CD14-positive monocyte (primary cell): Measurements from ENCODE around the gene TRPM2. TPM values are rescaled to one million over a fixed set of nuclear protein-coding genes. Genes with fewer than 3 reads are reported as not detected.

ENCODE experiments used
- DNase-seq, 3 donors: peaks; one replicate each; pipeline ENCODE4 v3.0.0-alpha.2; 2011 to 2022
- H2AFZ ChIP-seq: 2 replicates; pipeline ENCODE4 v1.6.0; 2012; ENCODE audit warnings: mild to moderate bottlenecking, low read depth, low read length, inconsistent platforms; ENCODE audit not compliant: insufficient read depth, poor library complexity, severe bottlenecking
- H3K27ac ChIP-seq, 2 donors: 1 replicate in 1 of 2; 2 replicates in 1 of 2; pipeline ENCODE4 v1.5.1; 2012 to 2013; ENCODE audit warnings: low read length in 2 of 2, control low read depth in 1 of 2, inconsistent platforms in 1 of 2, low read depth in 1 of 2, mild to moderate bottlenecking in 1 of 2
- H3K27me3 ChIP-seq, 2 donors: one replicate each; pipeline versions ENCODE4 v1.6.0 to v1.6.1; 2011 to 2013; ENCODE audit warnings: low read length in 2 of 2; ENCODE audit not compliant: control insufficient read depth in 2 of 2, insufficient read depth in 2 of 2
- H3K36me3 ChIP-seq, 2 donors: replicated peaks in 1 of 2; 1 replicate in 1 of 2; 2 replicates in 1 of 2; pipeline versions ENCODE4 v1.5.1 to v1.6.1; 2012 to 2013; ENCODE audit warnings: low read length in 2 of 2, control low read depth in 1 of 2, inconsistent platforms in 1 of 2, mild to moderate bottlenecking in 1 of 2; ENCODE audit not compliant: insufficient read depth in 2 of 2, control insufficient read depth in 1 of 2
- H3K4me1 ChIP-seq, 2 donors: 1 replicate in 1 of 2; 2 replicates in 1 of 2; pipeline versions ENCODE4 v1.5.1 to v1.6.1; 2012 to 2013; ENCODE audit warnings: low read length in 2 of 2, control low read depth in 1 of 2, inconsistent platforms in 1 of 2, mild to moderate bottlenecking in 1 of 2, moderate library complexity in 1 of 2; ENCODE audit not compliant: insufficient read depth in 2 of 2, control insufficient read depth in 1 of 2
- H3K4me2 ChIP-seq: replicated peaks from 2 replicates; pipeline ENCODE3; 2012; ENCODE audit warnings: low read length, moderate library complexity, mild to moderate bottlenecking; ENCODE audit not compliant: poor library complexity, severe bottlenecking; ENCODE audit errors: extremely low read depth
- H3K4me3 ChIP-seq, 3 experiments: fragments of 200-600 bp in 1 of 3; sonication (generic) in 1 of 3; replicated peaks in 1 of 3; 1 replicate in 2 of 3; 2 replicates in 1 of 3; pipeline ENCODE4 v1.5.1; 2011 to 2013; ENCODE audit warnings: low read length in 3 of 3, mild to moderate bottlenecking in 3 of 3, control low read depth in 2 of 3, low read depth in 2 of 3, inconsistent platforms in 1 of 3, moderate library complexity in 1 of 3
- H3K79me2 ChIP-seq: 2 replicates; pipeline ENCODE4 v1.6.0; 2012; ENCODE audit warnings: mild to moderate bottlenecking, control low read depth, inconsistent platforms, low read length, moderate library complexity; ENCODE audit not compliant: insufficient read depth
- H3K9ac ChIP-seq: 2 replicates; pipeline ENCODE4 v1.6.0; 2017; ENCODE audit warnings: low read length, mild to moderate bottlenecking; ENCODE audit not compliant: insufficient read depth, poor library complexity, severe bottlenecking
- H3K9me3 ChIP-seq, 2 donors: replicated peaks in 1 of 2; 1 replicate in 1 of 2; 2 replicates in 1 of 2; pipeline versions ENCODE4 v1.5.1 to v1.6.1; 2012 to 2013; ENCODE audit warnings: low read length in 2 of 2, control low read depth in 1 of 2; ENCODE audit not compliant: control insufficient read depth in 1 of 2, insufficient read depth in 1 of 2
- H4K20me1 ChIP-seq: 2 replicates; pipeline ENCODE4 v1.6.0; 2012; ENCODE audit warnings: mild to moderate bottlenecking, low read length, control low read depth, moderate library complexity; ENCODE audit not compliant: insufficient read depth
- H3K27ac Mint-ChIP-seq, 7 donors: one replicate each; pipeline ENCODE4 v1.8.0; 2020; ENCODE audit warnings: mild to moderate bottlenecking in 7 of 7, mixed read lengths in 7 of 7, moderate library complexity in 6 of 7, inconsistent platforms in 2 of 7
- H3K27me3 Mint-ChIP-seq, 3 donors: one replicate each; pipeline ENCODE4 v1.8.0; 2021 to 2022; ENCODE audit warnings: low read depth in 3 of 3, mild to moderate bottlenecking in 3 of 3, mixed read lengths in 3 of 3, moderate library complexity in 3 of 3, inconsistent platforms in 1 of 3
- H3K36me3 Mint-ChIP-seq, 2 donors: one replicate each; pipeline ENCODE4 v1.8.0; 2020; ENCODE audit warnings: mixed read lengths in 2 of 2, inconsistent platforms in 1 of 2, mild to moderate bottlenecking in 1 of 2
- H3K4me1 Mint-ChIP-seq: one replicate; pipeline ENCODE4 v1.8.0; 2020; ENCODE audit warnings: mild to moderate bottlenecking, mixed read lengths
- H3K4me3 Mint-ChIP-seq, 2 donors: one replicate each; pipeline ENCODE4 v1.8.0; 2020; ENCODE audit warnings: mild to moderate bottlenecking in 2 of 2, mixed read lengths in 2 of 2, moderate library complexity in 1 of 2
- H3K9me3 Mint-ChIP-seq, 7 donors: one replicate each; pipeline ENCODE4 v1.8.0; 2020 to 2022; ENCODE audit warnings: mixed read lengths in 7 of 7, mild to moderate bottlenecking in 6 of 7, moderate library complexity in 6 of 7, inconsistent platforms in 2 of 7
- WGBS: methylation state at CpG from one replicate; pipeline ENCODE4 v1.1.5; 2013; ENCODE audit warnings: missing lambda C conversion rate; ENCODE audit not compliant: insufficient coverage; 5-methylcytosine and 5-hydroxymethylcytosine counted together
- intact Hi-C, 2 donors: fragments of 100-400 bp; cut with micrococcal nuclease; formaldehyde crosslinking; loops; one replicate each; pipeline versions ENCODE4 v1.15.0 to v1.15.1; 2023
- polyA plus RNA-seq, 3 donors: library from polyadenylated mRNA; depleted of rRNA in 1 of 3; unstranded in 2 of 3; stranded (reverse) in 1 of 3; fragments of 300-500 nt in 2 of 3; fragments of >200 nt in 1 of 3; fragmentation: Illumina TruSeq in 2 of 3; gene quantifications; 1 replicate in 2 of 3; 2 replicates in 1 of 3; pipeline ENCODE4 v1.2.3, GENCODE V29; 2012 to 2021
- TF ChIP-seq, protein P1 (sequence below): fragments of 200-600 bp; IDR thresholded peaks from one replicate; pipeline ENCODE4 v1.8.0; 2022; ENCODE audit warnings: antibody characterized with exemption, mild to moderate bottlenecking

Gene TRPM2
- polyA plus RNA-seq, 3 donors: 7.6 to 21.6 (median 12.2) TPM

- TF ChIP-seq, protein P1, sequence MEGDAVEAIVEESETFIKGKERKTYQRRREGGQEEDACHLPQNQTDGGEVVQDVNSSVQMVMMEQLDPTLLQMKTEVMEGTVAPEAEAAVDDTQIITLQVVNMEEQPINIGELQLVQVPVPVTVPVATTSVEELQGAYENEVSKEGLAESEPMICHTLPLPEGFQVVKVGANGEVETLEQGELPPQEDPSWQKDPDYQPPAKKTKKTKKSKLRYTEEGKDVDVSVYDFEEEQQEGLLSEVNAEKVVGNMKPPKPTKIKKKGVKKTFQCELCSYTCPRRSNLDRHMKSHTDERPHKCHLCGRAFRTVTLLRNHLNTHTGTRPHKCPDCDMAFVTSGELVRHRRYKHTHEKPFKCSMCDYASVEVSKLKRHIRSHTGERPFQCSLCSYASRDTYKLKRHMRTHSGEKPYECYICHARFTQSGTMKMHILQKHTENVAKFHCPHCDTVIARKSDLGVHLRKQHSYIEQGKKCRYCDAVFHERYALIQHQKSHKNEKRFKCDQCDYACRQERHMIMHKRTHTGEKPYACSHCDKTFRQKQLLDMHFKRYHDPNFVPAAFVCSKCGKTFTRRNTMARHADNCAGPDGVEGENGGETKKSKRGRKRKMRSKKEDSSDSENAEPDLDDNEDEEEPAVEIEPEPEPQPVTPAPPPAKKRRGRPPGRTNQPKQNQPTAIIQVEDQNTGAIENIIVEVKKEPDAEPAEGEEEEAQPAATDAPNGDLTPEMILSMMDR: no peak
- Histone ChIP-seq H3K79me2 (peaks cover 5% of the 10 kb centered on the region), H2AFZ (no peak overlapping the region), H4K20me1 (peaks cover 74% of the 10 kb centered on the region), H3K9me3 (no peaks in the 10 kb centered on the region), H3K4me2 (no peak overlapping the region), H3K4me3 (no peak overlapping the region), H3K27me3 (no peaks in the 10 kb centered on the region), H3K9ac (no peak overlapping the region), H3K27ac (no peak overlapping the region), H3K36me3 (peaks cover 86 to 95% of the 10 kb centered on the region in 2 donors), H3K4me1 (no peaks in the 10 kb centered on the region)
- over 99% methylated on average over 22 of the region's 22 CpGs for WGBS
- Mint-ChIP-seq H3K9me3 (no peaks in the 10 kb centered on the region), H3K27me3 (peaks cover 0 to 2% (median 0%) of the 10 kb centered on the region in 3 donors), H3K4me3 (no peak overlapping the region), H3K36me3 (peaks cover 49 to 79% of the 10 kb centered on the region in 2 donors), H3K27ac (peak overlapping the region in 1 of 7 donors; percentile 55), H3K4me1 (no peaks in the 10 kb centered on the region)
- intact Hi-C loops: no loop called here
- no peak for DNase-seq
Observed at GRCh38 chr21:44312089-44312488, 41.3 kb upstream of the TRPM2 start.

GRCh38 chr21:44312716-44313115 is 40.7 kb upstream of the TRPM2 start:
- no peak overlapping the region for H3K4me2 ChIP-seq
- TF ChIP-seq, protein P1: no peak
- no peaks in the 10 kb centered on the region for H3K79me2 ChIP-seq
- no peaks in the 10 kb centered on the region for H3K27me3 ChIP-seq
- peaks cover 68% of the 10 kb centered on the region for H4K20me1 ChIP-seq
- no peak overlapping the region for H2AFZ ChIP-seq
- intact Hi-C loops: no loop called here
- Mint-ChIP-seq H3K4me1 (no peaks in the 10 kb centered on the region), H3K4me3 (no peak overlapping the region), H3K27ac (peak overlapping the region in 1 of 7 donors; percentile 68), H3K36me3 (peaks cover 43 to 79% of the 10 kb centered on the region in 2 donors), H3K27me3 (peaks cover 0 to 2% (median 0%) of the 10 kb centered on the region in 3 donors), H3K9me3 (no peaks in the 10 kb centered on the region)
- no peaks in the 10 kb centered on the region for H3K4me1 ChIP-seq
- H3K9ac ChIP-seq: no peak overlapping the region
- H3K9me3 ChIP-seq: no peaks in the 10 kb centered on the region
- peaks cover 86 to 95% of the 10 kb centered on the region in 2 donors for H3K36me3 ChIP-seq
- 97% methylated on average over 19 of the region's 19 CpGs for WGBS
- DNase-seq: no peak
- no peak overlapping the region for H3K27ac ChIP-seq
- no peak overlapping the region for H3K4me3 ChIP-seq
